SH-SY5Y (cell line): Measurements from ENCODE around the gene NMUR1.

Source experiments
- GATA2 ChIP-seq: IDR thresholded peaks from 2 replicates; pipeline ENCODE4 v1.6.1; 2011; ENCODE audit warnings: mild to moderate bottlenecking, low read depth, low read length
- GATA3 ChIP-seq: IDR thresholded peaks from 2 replicates; pipeline ENCODE4 v1.6.1; 2011; ENCODE audit warnings: low read depth, mild to moderate bottlenecking, low read length, moderate library complexity

DNA sequence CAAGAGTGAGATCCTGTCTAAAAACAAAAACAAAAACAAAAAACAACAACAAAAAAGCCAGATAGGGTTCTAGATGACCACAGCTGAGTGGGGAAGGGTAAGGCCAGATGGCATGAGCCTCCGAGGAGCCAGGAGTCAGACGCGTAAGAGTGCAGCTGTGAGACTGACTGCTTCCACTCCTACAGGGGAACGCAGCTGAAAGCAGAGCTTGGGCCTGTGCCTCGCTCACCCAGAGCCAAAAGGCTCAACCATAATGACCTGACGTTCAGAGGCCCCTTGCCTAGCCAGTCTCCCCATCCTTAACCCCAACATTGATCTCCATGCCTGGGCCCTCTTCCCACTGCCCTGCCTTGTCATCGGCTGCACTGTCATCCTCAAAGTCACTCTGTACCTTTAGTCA, 39.4 kb downstream of the NMUR1 start:
- TF ChIP-seq GATA2 (no peak), GATA3 (no peak)
